CD4-positive, alpha-beta T cell (primary cell): ENCODE results near the gene DPM2. TPM values are rescaled to one million over a fixed set of nuclear protein-coding genes. Genes with fewer than 3 reads are reported as not detected.

Source experiments
- ATAC-seq: fragments of 200-7000 bp; cut with Tn5 transposase; one replicate; pipeline ENCODE4 v1.10.0; 2022; ENCODE audit warnings: mild to moderate bottlenecking; ENCODE audit not compliant: poor library complexity
- CTCF ChIA-PET: fragments of 350-600 bp; sonication (Branson Sonifier 250); formaldehyde crosslinking; loops from one replicate; lab custom pipeline; 2021; ENCODE audit warnings: antibody characterized with exemption, inconsistent platforms; lab: Charles Lee
- POLR2A ChIA-PET: fragments of 350-600 bp; sonication (Branson Sonifier 250); formaldehyde crosslinking; loops from one replicate; lab custom pipeline; 2021; ENCODE audit warnings: antibody characterized with exemption, inconsistent platforms; lab: Charles Lee
- DNase-seq, 14 experiments: peaks; one replicate each; pipeline ENCODE4 v3.0.0-alpha.2; 2013 to 2020; ENCODE audit warnings: mixed read lengths in 2 of 14
- H3K27ac ChIP-seq, 2 donors: one replicate each; pipeline versions ENCODE4 v1.5.1 to v1.7.0; 2013; ENCODE audit warnings: low read length in 2 of 2, low read depth in 1 of 2, mild to moderate bottlenecking in 1 of 2
- H3K27me3 ChIP-seq, 2 experiments: 1 replicate in 1 of 2; 2 replicates in 1 of 2; pipeline versions ENCODE4 v1.6.1 to v1.7.0; 2013; ENCODE audit warnings: low read length in 2 of 2, control low read depth in 1 of 2, mild to moderate bottlenecking in 1 of 2, moderate library complexity in 1 of 2; ENCODE audit not compliant: insufficient read depth in 2 of 2, control insufficient read depth in 1 of 2
- H3K36me3 ChIP-seq: one replicate; pipeline ENCODE4 v1.6.1; 2013; ENCODE audit warnings: low read length, control low read depth; ENCODE audit not compliant: insufficient read depth
- H3K4me1 ChIP-seq: one replicate; pipeline ENCODE4 v1.6.1; 2013; ENCODE audit warnings: low read length, control low read depth; ENCODE audit not compliant: insufficient read depth
- H3K4me3 ChIP-seq: one replicate; pipeline ENCODE4 v1.5.1; 2013; ENCODE audit warnings: mild to moderate bottlenecking, low read length, moderate library complexity
- H3K9me3 ChIP-seq, 2 experiments: 1 replicate in 1 of 2; 2 replicates in 1 of 2; pipeline versions ENCODE4 v1.6.1 to v1.7.0; 2013; ENCODE audit warnings: low read length in 2 of 2, mild to moderate bottlenecking in 2 of 2, control low read depth in 1 of 2, moderate library complexity in 1 of 2; ENCODE audit not compliant: control insufficient read depth in 1 of 2, insufficient read depth in 1 of 2
- H3K27ac Mint-ChIP-seq: one replicate; pipeline ENCODE4 v1.8.0; 2020; ENCODE audit warnings: mixed read lengths
- H3K27me3 Mint-ChIP-seq: one replicate; pipeline ENCODE4 v1.8.0; 2021; ENCODE audit warnings: mixed read lengths
- H3K36me3 Mint-ChIP-seq: one replicate; pipeline ENCODE4 v1.8.0; 2021; ENCODE audit warnings: low read depth, mixed read lengths
- H3K4me1 Mint-ChIP-seq: one replicate; pipeline ENCODE4 v1.8.0; 2021; ENCODE audit warnings: low read depth, mixed read lengths
- H3K4me3 Mint-ChIP-seq: one replicate; pipeline ENCODE4 v1.8.0; 2020; ENCODE audit warnings: mild to moderate bottlenecking, mixed read lengths
- H3K9me3 Mint-ChIP-seq: one replicate; pipeline ENCODE4 v1.8.0; 2020; ENCODE audit warnings: mixed read lengths
- CTCF ChIP-seq: fragments of 200-600 bp; IDR thresholded peaks from one replicate; pipeline ENCODE4 v1.8.0; 2022; ENCODE audit warnings: antibody characterized with exemption, mild to moderate bottlenecking
- intact Hi-C, 2 experiments: fragments of 100-400 bp; cut with DNase I in 1 of 2; cut with micrococcal nuclease in 1 of 2; formaldehyde crosslinking; loops; one replicate each; pipeline versions ENCODE4 v1.15.1 to v1.9.0; 2023 to 2025; cut with DNase I, micrococcal nuclease
- total RNA-seq, 174 experiments: library from RNA in 2 of 174; stranded (reverse) in 2 of 174; gene quantifications; one replicate each; pipeline ENCODE4 v1.2.3 and lab custom pipeline; 2021 to 2026

The DPM2 gene
- total RNA-seq, 2 experiments from 2014 or later = 41.7 to 47.6 TPM

GRCh38 chr9:127916720-127917581 lies 20.7 kb downstream of the DPM2 start, which contains the start of gene ST6GALNAC4:
ST6GALNAC4 (minus strand) TSS chr9:127917041; CDS start chr9:127916419, 622 bp downstream.
- H3K4me1 ChIP-seq = peaks cover 65% of the 10 kb centered on the region
- no peak for TF ChIP-seq CTCF
- ChIA-PET CTCF (interaction anchor here (1.2 to 2.6 kb wide), 4 partner anchors 10 to 182 kb away, joined by 5 to 10 read pairs (median 5); partner anchors contain the start of genes CDK9 and TOR2A), POLR2A (interaction anchor here (0.6 to 3.6 kb wide), 19 partner anchors 12 to 693 kb away, joined by 3 to 77 read pairs (median 4); partner anchors contain the start of genes CDK9, DPM2, PTRH1 and SLC25A25)
- peaks cover 15% of the 10 kb centered on the region for H3K36me3 ChIP-seq
- no peaks in the 10 kb centered on the region for H3K9me3 ChIP-seq
- Mint-ChIP-seq H3K27ac (peak within 1 kb of the TSS; percentile 89), H3K4me1 (peaks cover 51% of the 10 kb centered on the region), H3K9me3 (no peaks in the 10 kb centered on the region), H3K36me3 (peaks cover 20% of the 10 kb centered on the region), H3K4me3 (peak within 1 kb of the TSS; percentile 88), H3K27me3 (no peaks in the 10 kb centered on the region)
- H3K4me3 ChIP-seq = peak within 1 kb of the TSS; percentile 91
- ATAC-seq (peak; percentile 94), DNase-seq (peak; percentile 89 to 99 (median 96))
- intact Hi-C loops = loop anchor here (1.0 to 5.0 kb wide), 6 partner anchors 12 to 465 kb away; partner anchors contain the start of genes LRSAM1 (in 1 of the 2), RPL12 (in 1 of the 2), ST6GALNAC6 (in 1 of the 2) and STXBP1 (in 1 of the 2)
- H3K27ac ChIP-seq = peak within 1 kb of the TSS in 1 of 2 donors; percentile 56
- no peaks in the 10 kb centered on the region for H3K27me3 ChIP-seq

GRCh38 chr9:127915801-127916719 lies 21.6 kb downstream of the DPM2 start:
- no peaks in the 10 kb centered on the region for H3K27me3 Mint-ChIP-seq
- H3K27ac ChIP-seq = peak overlapping the region in 1 of 2 donors; percentile 56
- DNase-seq (peak in 5 of 14 experiments; percentile 33 to 76 (median 55)), ATAC-seq (peak; percentile 20)
- intact Hi-C loops = loop anchor here (2.0 to 5.0 kb wide), 4 partner anchors 34 to 464 kb away; partner anchors contain the start of genes LRSAM1 (in 1 of the 2), RPL12 (in 1 of the 2), STXBP1 (in 1 of the 2) and TOR2A (in 1 of the 2)
- POLR2A ChIA-PET = interaction anchor here (0.8 to 3.6 kb wide), 16 partner anchors 11 to 466 kb away, joined by 3 to 77 read pairs (median 4); partner anchors contain the start of genes CDK9, DPM2, PTRH1 and SLC25A25
- H3K4me3 Mint-ChIP-seq = peak overlapping the region; percentile 88
- H3K36me3 ChIP-seq = peaks cover 18% of the 10 kb centered on the region
- H3K27ac Mint-ChIP-seq = peak overlapping the region; percentile 89
- H3K27me3 ChIP-seq = no peaks in the 10 kb centered on the region
- H3K9me3 Mint-ChIP-seq = no peaks in the 10 kb centered on the region
- no peak for TF ChIP-seq CTCF
- H3K4me1 ChIP-seq = peaks cover 58% of the 10 kb centered on the region
- H3K4me1 Mint-ChIP-seq = peaks cover 46% of the 10 kb centered on the region
- CTCF ChIA-PET = interaction anchor here (1.2 to 2.6 kb wide), 4 partner anchors 9 to 181 kb away, joined by 5 to 10 read pairs (median 5); partner anchors contain the start of genes CDK9 and TOR2A
- peaks cover 27% of the 10 kb centered on the region for H3K36me3 Mint-ChIP-seq
- H3K4me3 ChIP-seq = peak overlapping the region; percentile 91
- no peaks in the 10 kb centered on the region for H3K9me3 ChIP-seq
